Right lobe of liver (tissue), 6 donors: ENCODE measurements around the gene GDF2. TPM values are rescaled to one million over a fixed set of nuclear protein-coding genes. Genes with fewer than 3 reads are reported as not detected.

ENCODE experiments used
- ATAC-seq, 4 donors: fragments of 200-7000 bp; cut with Tn5 transposase; one replicate each; pipeline ENCODE4 v1.9.1; 2020; ENCODE audit warnings: mild to moderate bottlenecking in 4 of 4, moderate library complexity in 4 of 4
- DNase-seq, 3 donors: peaks; one replicate each; pipeline ENCODE4 v3.0.0-alpha.2; 2020
- H3K27ac ChIP-seq, 3 donors: fragments of 200-600 bp; one replicate each; pipeline ENCODE4 v1.8.0; 2022
- H3K27me3 ChIP-seq, 2 donors: fragments of 200-600 bp; one replicate each; pipeline ENCODE4 v1.8.0; 2022
- H3K36me3 ChIP-seq, 4 donors: fragments of 200-600 bp; sonication (generic) in 1 of 4; one replicate each; pipeline versions ENCODE4 v1.5.1 to v1.8.0; 2017 to 2022; ENCODE audit warnings: control low read depth in 1 of 4
- H3K4me1 ChIP-seq, 4 donors: fragments of 200-600 bp; sonication (generic) in 1 of 4; one replicate each; pipeline versions ENCODE4 v1.5.1 to v1.8.0; 2017 to 2022; ENCODE audit warnings: control low read depth in 1 of 4
- H3K4me3 ChIP-seq, 3 donors: fragments of 200-600 bp; one replicate each; pipeline ENCODE4 v1.8.0; 2022
- H3K9me3 ChIP-seq, 4 donors: fragments of 200-600 bp; sonication (generic) in 1 of 4; one replicate each; pipeline versions ENCODE4 v1.5.1 to v1.8.0; 2017 to 2022; ENCODE audit warnings: control low read depth in 1 of 4
- CTCF ChIP-seq, 4 donors: fragments of 200-600 bp in 3 of 4; fragments of 450-650 bp in 1 of 4; IDR thresholded peaks; one replicate each; pipeline versions ENCODE4 v1.5.1 to v1.8.0; 2016 to 2022; ENCODE audit warnings: antibody characterized with exemption in 4 of 4, mild to moderate bottlenecking in 2 of 4
- POLR2A ChIP-seq: fragments of 450-650 bp; IDR thresholded peaks from one replicate; pipeline ENCODE4 v1.6.1; 2017; ENCODE audit warnings: antibody characterized with exemption, mild to moderate bottlenecking
- WGBS: methylation state at CpG from one replicate; pipeline ENCODE4 v1.1.6; 2018; ENCODE audit warnings: low coverage, low lambda C conversion rate; ENCODE audit not compliant: insufficient coverage; ENCODE audit errors: missing lambda C conversion rate; 5-methylcytosine and 5-hydroxymethylcytosine counted together
- intact Hi-C, 2 donors: fragments of 100-400 bp; cut with DNase I; formaldehyde crosslinking; loops; one replicate each; pipeline versions ENCODE4 v1.11.2 to v1.14.1; 2022
- total RNA-seq, 6 experiments: library from RNA; depleted of rRNA in 2 of 6; stranded (reverse); fragments of >200 nt in 2 of 6; fragmentation: NEBNext Ultra II Directional in 3 of 6; extraction: Animal tissue kit (Norgen Biotek cat#: 25700) in 3 of 6; gene quantifications; one replicate each; pipeline versions ENCODE4 v1.1.0 to v1.2.4, GENCODE V29; 2016 to 2023
- donor health status: DM: no; HTN: yes; CAD: no.
- donor health status: DM: no; HTN: no; CAD: no.
- donor health status: DM: no; HTN: no; CAD: no.
- donor health status: DM: no; HTN: yes; CAD: no.
- donor health status: DM: no; HTN: yes; CAD: no.

GDF2 gene
- total RNA-seq, 6 experiments from 2014 or later: 4.5 to 15.9 (median 9.7) TPM

GRCh38 chr10:47303866-47304265 lies 18.4 kb upstream of the GDF2 start:
- DNase-seq (peak in 1 of 3 donors; percentile 19), ATAC-seq (no peak)
- no peaks in the 10 kb centered on the region for H3K9me3 ChIP-seq
- peaks cover 0 to 7% of the 10 kb centered on the region in 2 donors for H3K27me3 ChIP-seq
- H3K27ac ChIP-seq: no peak overlapping the region
- H3K36me3 ChIP-seq: no peaks in the 10 kb centered on the region
- no peak overlapping the region for H3K4me3 ChIP-seq
- 74% methylated on average over 4 of the region's 6 CpGs for WGBS
- TF ChIP-seq CTCF (IDR thresholded peaks at IDR 0.05): no peak
- no peak for TF ChIP-seq POLR2A
- intact Hi-C loops: no loop called here
- peaks cover 0 to 11% (median 0%) of the 10 kb centered on the region in 4 donors for H3K4me1 ChIP-seq

GRCh38 chr10:47305566-47305965 lies 16.7 kb upstream of the GDF2 start:
- no peak for ATAC-seq
- peak in 1 of 3 donors; percentile 20 for DNase-seq
- Histone ChIP-seq H3K4me3 (no peak overlapping the region), H3K9me3 (no peaks in the 10 kb centered on the region), H3K4me1 (peaks cover 0 to 1% (median 0%) of the 10 kb centered on the region in 4 donors), H3K27ac (no peak overlapping the region), H3K36me3 (no peaks in the 10 kb centered on the region), H3K27me3 (no peaks in the 10 kb centered on the region)
- TF ChIP-seq POLR2A (no peak), CTCF (IDR thresholded peaks at IDR 0.05) (no peak)
- 30% methylated on average over 1 of the region's 2 CpGs for WGBS
- intact Hi-C loops: no loop called here

- intact Hi-C loops: no loop called here
- DNase-seq: peak in 1 of 3 donors; percentile 11
Measured at GRCh38 chr10:47306387-47307210, 15.7 kb upstream of the GDF2 start.

GRCh38 chr10:47307381-47307780 lies 14.9 kb upstream of the GDF2 start:
- ATAC-seq: no peak
- TF ChIP-seq CTCF (IDR thresholded peaks at IDR 0.05): no peak
- no peak for TF ChIP-seq POLR2A
- Histone ChIP-seq H3K27ac (no peak overlapping the region), H3K9me3 (no peaks in the 10 kb centered on the region), H3K4me3 (no peak overlapping the region), H3K27me3 (no peaks in the 10 kb centered on the region), H3K36me3 (no peaks in the 10 kb centered on the region), H3K4me1 (no peaks in the 10 kb centered on the region)
- WGBS: 63% methylated on average over 2 of the region's 3 CpGs
- peak in 1 of 3 donors; percentile 11 for DNase-seq
- intact Hi-C loops: no loop called here

More at GRCh38 chr10:47306387-47307210, 15.7 kb upstream of the GDF2 start:
- TF ChIP-seq CTCF (IDR thresholded peaks at IDR 0.05) (no peak), POLR2A (no peak)
- Histone ChIP-seq H3K4me1 (no peaks in the 10 kb centered on the region), H3K27me3 (no peaks in the 10 kb centered on the region), H3K27ac (no peak overlapping the region), H3K36me3 (no peaks in the 10 kb centered on the region), H3K9me3 (no peaks in the 10 kb centered on the region), H3K4me3 (no peak overlapping the region)
- ATAC-seq: no peak
- WGBS: 42% methylated on average over 7 of the region's 10 CpGs
